H1 (cell line): ENCODE data around the gene DHX34. TPM values are rescaled to one million over a fixed set of nuclear protein-coding genes. Genes with fewer than 3 reads are reported as not detected.

Experiments used
- CTCF ChIA-PET: fragments of 300-600 bp; sonication (Branson Sonifier 250); formaldehyde crosslinking; loops from one replicate; lab custom pipeline; 2021; ENCODE audit not compliant: partially characterized antibody; lab: Charles Lee
- POLR2A ChIA-PET: fragments of 300-600 bp; sonication (Branson Sonifier 250); formaldehyde crosslinking; loops from one replicate; lab custom pipeline; 2021; ENCODE audit warnings: inconsistent platforms; ENCODE audit not compliant: partially characterized antibody; lab: Charles Lee
- DNase-seq, 2 experiments: peaks; one replicate each; pipeline versions ENCODE4 v3.0.0 to v3.0.0-alpha.2; 2010 to 2022; ENCODE audit warnings: low spot score in 2 of 2, low read depth in 1 of 2, mixed read lengths in 1 of 2
- FAIRE-seq: peaks from 2 replicates; lab custom pipeline; 2011; peaks lifted over from hg19 to GRCh38; lab: Jason Lieb, UNC
- H2AFZ ChIP-seq: 2 replicates; pipeline ENCODE4 v1.8.1; 2012; ENCODE audit warnings: low read length, inconsistent platforms
- H2AK5ac ChIP-seq: 2 replicates; pipeline ENCODE4 v1.6.1; 2013; ENCODE audit warnings: low read depth, low read length
- H2BK120ac ChIP-seq: replicated peaks from 2 replicates; pipeline ENCODE3; 2013; ENCODE audit warnings: low read depth, low read length, inconsistent platforms
- H2BK12ac ChIP-seq: 2 replicates; pipeline ENCODE4 v1.6.1; 2013; ENCODE audit warnings: low read depth, low read length
- H2BK15ac ChIP-seq: 2 replicates; pipeline ENCODE4 v1.6.1; 2013; ENCODE audit warnings: low read length
- H2BK20ac ChIP-seq: 2 replicates; pipeline ENCODE4 v1.6.1; 2013; ENCODE audit warnings: low read length
- H2BK5ac ChIP-seq: 2 replicates; pipeline ENCODE4 v1.6.1; 2013; ENCODE audit warnings: low read depth, low read length
- H3K14ac ChIP-seq: 2 replicates; pipeline ENCODE4 v1.6.1; 2013; ENCODE audit warnings: inconsistent platforms; ENCODE audit not compliant: insufficient read length
- H3K18ac ChIP-seq: 2 replicates; pipeline ENCODE4 v1.6.1; 2013; ENCODE audit warnings: low read length; ENCODE audit errors: extremely low read depth
- H3K23ac ChIP-seq: 2 replicates; pipeline ENCODE4 v1.6.1; 2013; ENCODE audit warnings: inconsistent platforms; ENCODE audit not compliant: insufficient read length
- H3K23me2 ChIP-seq: 2 replicates; pipeline ENCODE4 v1.6.1; 2013; ENCODE audit warnings: low read depth, low read length
- H3K27ac ChIP-seq: 2 replicates; pipeline ENCODE4 v1.6.1; 2011; ENCODE audit warnings: low read depth, low read length, inconsistent platforms
- H3K27me3 ChIP-seq, 4 experiments: replicated peaks in 1 of 4; 1 replicate in 1 of 4; 2 replicates in 3 of 4; pipeline versions ENCODE4 v1.6.1 to v1.8.1; 2011 to 2013; ENCODE audit warnings: low read length in 3 of 4, mild to moderate bottlenecking in 3 of 4, inconsistent platforms in 2 of 4, mixed read lengths in 2 of 4, moderate library complexity in 1 of 4; ENCODE audit not compliant: control insufficient read depth in 3 of 4, insufficient read depth in 3 of 4; ENCODE audit errors: extremely low read depth in 1 of 4
- H3K36me3 ChIP-seq, 4 experiments: 2 replicates each; pipeline versions ENCODE4 v1.6.1 to v1.8.1; 2011 to 2013; ENCODE audit warnings: mild to moderate bottlenecking in 4 of 4, low read length in 3 of 4, moderate library complexity in 2 of 4, control low read depth in 1 of 4, inconsistent platforms in 1 of 4; ENCODE audit not compliant: insufficient read depth in 4 of 4, control insufficient read depth in 2 of 4
- H3K4ac ChIP-seq: replicated peaks from 2 replicates; pipeline ENCODE3; 2013; ENCODE audit warnings: low read length, low read depth, mixed read lengths, inconsistent platforms; ENCODE audit not compliant: insufficient read length
- H3K4me1 ChIP-seq, 4 experiments: replicated peaks in 1 of 4; 1 replicate in 1 of 4; 2 replicates in 3 of 4; pipeline versions ENCODE4 v1.6.1 to v1.8.1; 2011 to 2013; ENCODE audit warnings: low read length in 3 of 4, inconsistent platforms in 2 of 4, mixed read lengths in 1 of 4; ENCODE audit not compliant: insufficient read depth in 4 of 4, control insufficient read depth in 3 of 4
- H3K4me2 ChIP-seq, 2 experiments: 2 replicates each; pipeline versions ENCODE4 v1.6.1 to v1.8.1; 2011 to 2013; ENCODE audit warnings: low read depth in 2 of 2, low read length in 2 of 2, control low read depth in 1 of 2, inconsistent platforms in 1 of 2, mild to moderate bottlenecking in 1 of 2; ENCODE audit not compliant: insufficient read depth in 1 of 2
- H3K4me3 ChIP-seq, 4 experiments: fragments of 200-600, 300-600 bp in 1 of 4; sonication (generic), shearing (Covaris generic), sonication (Bioruptor Twin) in 1 of 4; 2 replicates each; pipeline versions ENCODE4 v1.5.1 to v1.8.1; 2011 to 2016; ENCODE audit warnings: low read length in 4 of 4, low read depth in 3 of 4, control low read depth in 2 of 4, inconsistent platforms in 2 of 4, mild to moderate bottlenecking in 2 of 4, mixed read lengths in 1 of 4, moderate library complexity in 1 of 4; ENCODE audit not compliant: insufficient read depth in 2 of 4; ENCODE audit errors: extremely low read depth in 1 of 4
- H3K56ac ChIP-seq: replicated peaks from 2 replicates; pipeline ENCODE3; 2013; ENCODE audit warnings: low read depth, mild to moderate bottlenecking, mixed read lengths, low read length, inconsistent platforms; ENCODE audit not compliant: insufficient read length
- H3K79me1 ChIP-seq: 2 replicates; pipeline ENCODE4 v1.6.1; 2013; ENCODE audit warnings: low read depth, low read length, control low read depth
- H3K79me2 ChIP-seq, 2 experiments: 2 replicates each; pipeline versions ENCODE4 v1.6.1 to v1.8.1; 2012 to 2013; ENCODE audit warnings: low read length in 2 of 2, mild to moderate bottlenecking in 2 of 2, inconsistent platforms in 1 of 2; ENCODE audit not compliant: insufficient read depth in 2 of 2, control insufficient read depth in 1 of 2
- H3K9ac ChIP-seq, 4 experiments: replicated peaks in 1 of 4; 1 replicate in 1 of 4; 2 replicates in 3 of 4; pipeline versions ENCODE4 v1.6.1 to v1.8.1; 2011 to 2013; ENCODE audit warnings: low read depth in 3 of 4, low read length in 3 of 4, control low read depth in 2 of 4, mild to moderate bottlenecking in 2 of 4, moderate library complexity in 2 of 4, inconsistent platforms in 1 of 4; ENCODE audit errors: extremely low read depth in 1 of 4
- H3K9me3 ChIP-seq, 2 experiments: 2 replicates each; pipeline versions ENCODE4 v1.6.1 to v1.8.1; 2012 to 2013; ENCODE audit warnings: mild to moderate bottlenecking in 2 of 2, moderate library complexity in 2 of 2, control low read depth in 1 of 2, inconsistent platforms in 1 of 2, low read depth in 1 of 2, low read length in 1 of 2, mixed read lengths in 1 of 2; ENCODE audit not compliant: insufficient read depth in 2 of 2
- H4K20me1 ChIP-seq, 2 experiments: replicated peaks in 1 of 2; 2 replicates each; pipeline versions ENCODE3 to v1.8.1; 2011 to 2013; ENCODE audit warnings: inconsistent platforms in 2 of 2, low read length in 2 of 2, mild to moderate bottlenecking in 1 of 2; ENCODE audit not compliant: insufficient read depth in 2 of 2, control insufficient read depth in 1 of 2
- H4K5ac ChIP-seq: 2 replicates; pipeline ENCODE4 v1.6.1; 2013; ENCODE audit warnings: low read length, low read depth, mixed read lengths, inconsistent platforms; ENCODE audit not compliant: insufficient read length
- H4K8ac ChIP-seq: 2 replicates; pipeline ENCODE4 v1.8.0; 2013; ENCODE audit warnings: mild to moderate bottlenecking, moderate library complexity, low read length, inconsistent platforms; ENCODE audit not compliant: insufficient read depth; ENCODE audit errors: extremely low read depth
- H4K91ac ChIP-seq: replicated peaks from 2 replicates; pipeline ENCODE3; 2013; ENCODE audit warnings: low read length, mixed read lengths, inconsistent platforms; ENCODE audit not compliant: insufficient read length
- ATF2 ChIP-seq: IDR thresholded peaks from 2 replicates; pipeline ENCODE4 v1.6.1; 2012; ENCODE audit warnings: low read length, inconsistent platforms
- CREB1 ChIP-seq: IDR thresholded peaks from 2 replicates; pipeline ENCODE4 v1.6.1; 2012; ENCODE audit warnings: inconsistent platforms
- KDM5A ChIP-seq: fragments of 200-600 bp; IDR thresholded peaks from 2 replicates; pipeline ENCODE4 v1.7.1; 2012; ENCODE audit warnings: mild to moderate bottlenecking, low read length, inconsistent platforms, mixed read lengths
- NRF1 ChIP-seq: IDR thresholded peaks from 2 replicates; pipeline ENCODE4 v1.6.1; 2011; ENCODE audit warnings: mild to moderate bottlenecking, low read depth, low read length, improper control_type of control experiment
- RBBP5 ChIP-seq: IDR thresholded peaks from 2 replicates; pipeline ENCODE4 v1.7.1; 2012; ENCODE audit warnings: low read depth, mild to moderate bottlenecking, inconsistent platforms, low read length, moderate library complexity, borderline replicate concordance
- RFX5 ChIP-seq: IDR thresholded peaks from 2 replicates; pipeline ENCODE4 v1.6.1; 2011; ENCODE audit warnings: low read depth, low read length, improper control_type of control experiment, borderline replicate concordance
- SIN3A ChIP-seq, 2 experiments: IDR thresholded peaks in 1 of 2; conservative IDR thresholded peaks in 1 of 2; 2 replicates each; pipeline ENCODE4 v1.6.1; 2011 to 2012; ENCODE audit warnings: low read length in 2 of 2, improper control_type of control experiment in 1 of 2, low read depth in 1 of 2, mild to moderate bottlenecking in 1 of 2
- SP1 ChIP-seq: IDR thresholded peaks from 2 replicates; pipeline ENCODE4 v1.6.1; 2011; ENCODE audit warnings: low read depth, low read length
- SP4 ChIP-seq: IDR thresholded peaks from 2 replicates; pipeline ENCODE4 v1.6.1; 2012; ENCODE audit warnings: low read length, inconsistent platforms
- USF2 ChIP-seq: IDR thresholded peaks from 2 replicates; pipeline ENCODE4 v1.6.1; 2011; ENCODE audit warnings: low read length, improper control_type of control experiment
- WGBS, 2 experiments: shearing (Covaris generic) in 1 of 2; methylation state at CpG; one replicate each; pipeline versions ENCODE4 v1.1.6 to v1.1.7; 2013 to 2015; ENCODE audit warnings: low lambda C conversion rate in 2 of 2, mixed read lengths in 2 of 2, inconsistent platforms in 1 of 2, low coverage in 1 of 2, missing lambda C conversion rate in 1 of 2; ENCODE audit not compliant: insufficient replicate concordance in 2 of 2, insufficient coverage in 1 of 2, insufficient read length in 1 of 2; ENCODE audit errors: extremely low coverage in 1 of 2, missing lambda C conversion rate in 1 of 2; 5-methylcytosine and 5-hydroxymethylcytosine counted together
- polyA plus RNA-seq, 7 experiments: library from polyadenylated mRNA; depleted of rRNA in 3 of 7; stranded (reverse) in 5 of 7; unstranded in 2 of 7; fragments of >200 nt in 5 of 7; fragments of 200-250 nt in 2 of 7; gene quantifications; 1 replicate in 5 of 7; 2 replicates in 1 of 7; 4 replicates in 1 of 7; pipeline versions ENCODE4 v1.2.1 to v1.2.3, GENCODE V29; 2011 to 2013; ENCODE audit warnings: missing spikeins in 2 of 7, mixed read lengths in 2 of 7
- total RNA-seq: library from RNA; stranded (reverse); fragmentation: NEBNext Ultra II Directional; extraction: Animal tissue kit (Norgen Biotek cat#: 25700); gene quantifications from 2 replicates; pipeline ENCODE4 v1.2.1, GENCODE V29; 2021

The DHX34 gene
- total and polyA plus RNA-seq, 2 of the 8 experiments (the other 6 are each of a cell fraction or from before 2014, with no cell fraction given) = 17.5 to 24.3 TPM

GRCh38 chr19:47351548-47351947, 2.4 kb downstream of the DHX34 start:
- no peak overlapping the region for H2BK120ac ChIP-seq
- peaks cover 8% of the 10 kb centered on the region for H3K23me2 ChIP-seq
- peaks cover 0 to 7% (median 2%) of the 10 kb centered on the region in 4 experiments; a peak in 4 of 7 replicates for H3K4me1 ChIP-seq
- no peaks in the 10 kb centered on the region for H3K9me3 ChIP-seq
- H3K27me3 ChIP-seq = peaks cover 0 to 3% (median 0%) of the 10 kb centered on the region in 4 experiments; a peak in 2 of 7 replicates
- no peak overlapping the region for H4K5ac ChIP-seq
- H3K79me1 ChIP-seq = peaks cover 9% of the 10 kb centered on the region
- no peak overlapping the region for H4K91ac ChIP-seq
- no peak overlapping the region for H2BK20ac ChIP-seq
- peaks cover 0 to 33% of the 10 kb centered on the region in 2 experiments; a peak in 3 of 4 replicates for H3K79me2 ChIP-seq
- H4K8ac ChIP-seq = no peak overlapping the region
- peak overlapping the region in 1 of 4 experiments; percentile 20; a peak in 1 of 8 replicates for H3K4me3 ChIP-seq
- ChIA-PET CTCF (interaction anchor here (0.6 to 2.2 kb wide), 11 partner anchors 10 to 1987 kb away, joined by 3 to 13 read pairs (median 3); no protein-coding TSS in a partner anchor), POLR2A (interaction anchor here (0.6 to 1.1 kb wide), 4 partner anchors 24 to 1621 kb away, joined by 3 to 4 read pairs (median 4); no protein-coding TSS in a partner anchor)
- no peak overlapping the region for H2BK12ac ChIP-seq
- H3K56ac ChIP-seq = no peak overlapping the region
- no peak overlapping the region for H2BK5ac ChIP-seq
- H2AK5ac ChIP-seq = no peak overlapping the region
- DNase-seq (no peak), FAIRE-seq (peak; percentile 72)
- peak overlapping the region; percentile 5 to 9; a peak in 2 of 4 replicates for H3K4me2 ChIP-seq
- peak overlapping the region in 1 of 4 experiments; percentile 19; a peak in 2 of 7 replicates for H3K9ac ChIP-seq
- 0 out of 2 replicates have a peak overlapping the region, but pooled peaks have one; percentile 41 for H3K27ac ChIP-seq
- peaks cover 22 to 40% (median 31%) of the 10 kb centered on the region in 4 experiments for H3K36me3 ChIP-seq
- H3K23ac ChIP-seq = no peak overlapping the region
- H2AFZ ChIP-seq = no peak overlapping the region
- H2BK15ac ChIP-seq = no peak overlapping the region
- WGBS, 2 experiments = 81% methylated on average over 3 of the region's 3 CpGs; no CpG with 5 or more reads in 1 of the 2 experiments
- no peak overlapping the region for H3K4ac ChIP-seq
- H3K14ac ChIP-seq = no peak overlapping the region
- H4K20me1 ChIP-seq = peaks cover 3 to 6% of the 10 kb centered on the region in 2 experiments
- H3K18ac ChIP-seq = no peak overlapping the region
- no peak for TF ChIP-seq NRF1
- TF ChIP-seq USF2 = peak; percentile 82
- TF ChIP-seq RFX5 = peak; percentile 93
- 0 out of 4 replicates have a peak, but pooled peaks of 1 of the 2 experiments have one; percentile 18 for TF ChIP-seq SIN3A (conservative IDR thresholded peaks at IDR 0.05 in 1 of 2, IDR thresholded peaks at IDR 0.05 in 1 of 2; ENCODE audit: low read depth in 1 of 2, low read length in 2 of 2)
- TF ChIP-seq SP4 = no peak
- no peak for TF ChIP-seq KDM5A
- TF ChIP-seq SP1 = peak; percentile 67; the same call in 1 of the 2 replicates
- TF ChIP-seq ATF2 = no peak
- no peak for TF ChIP-seq RBBP5
- peak; percentile 27; the same call in 1 of the 2 replicates for TF ChIP-seq CREB1
